Measurements from ENCODE around the gene RBFOX2.
"Not testable (repeated sequence)": the region's sequence is repeated elsewhere in the genome, so short reads cannot be mapped to it uniquely, and the experiment has no call there.

Gene RBFOX2

DNA sequence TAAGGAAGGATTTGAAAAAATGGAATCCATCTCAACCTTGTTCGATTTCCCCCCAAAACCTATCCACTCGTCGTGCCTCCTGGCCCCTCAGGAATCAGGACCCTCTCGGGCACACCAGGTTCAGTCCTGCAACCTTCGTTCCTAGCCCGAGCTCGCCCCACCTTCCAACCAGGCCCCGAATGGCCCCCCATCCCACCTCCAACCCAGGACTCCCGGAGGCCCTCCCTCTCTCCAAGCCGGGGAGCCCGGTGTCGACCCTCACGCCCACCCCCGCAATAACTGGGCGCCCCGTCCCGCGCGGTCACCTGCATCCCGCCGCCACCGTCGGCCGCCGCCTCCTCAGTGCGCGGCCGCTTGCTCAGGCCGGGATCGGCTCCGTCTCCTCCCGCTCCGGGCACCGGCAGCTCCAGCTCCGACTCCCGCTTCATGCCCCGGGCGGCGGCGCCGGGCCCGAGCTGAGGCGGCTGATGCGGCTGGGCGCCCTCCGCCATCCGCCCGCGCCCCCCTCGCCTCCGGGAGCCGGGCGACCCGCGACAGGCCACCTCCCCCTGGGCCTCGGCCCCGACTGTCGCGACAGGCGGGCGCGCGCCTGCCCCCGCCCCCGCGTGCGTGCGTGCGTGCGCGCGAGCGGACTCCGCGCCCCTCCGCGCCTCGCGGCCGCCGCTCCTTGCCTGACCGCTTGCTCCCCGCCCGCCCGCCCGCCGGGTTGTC lies 534 bp downstream of the RBFOX2 start:
- peak in 1 of 2 donors; percentile 26 for DNase-seq (ENCODE audit: low read depth in 2 of 2)
- peak overlapping the region; percentile 83 to 92 for H3K4me3 ChIP-seq (replicated peaks in 1 of 2; ENCODE audit: low read depth in 2 of 2, low read length in 2 of 2)
- TF ChIP-seq, protein P1, sequence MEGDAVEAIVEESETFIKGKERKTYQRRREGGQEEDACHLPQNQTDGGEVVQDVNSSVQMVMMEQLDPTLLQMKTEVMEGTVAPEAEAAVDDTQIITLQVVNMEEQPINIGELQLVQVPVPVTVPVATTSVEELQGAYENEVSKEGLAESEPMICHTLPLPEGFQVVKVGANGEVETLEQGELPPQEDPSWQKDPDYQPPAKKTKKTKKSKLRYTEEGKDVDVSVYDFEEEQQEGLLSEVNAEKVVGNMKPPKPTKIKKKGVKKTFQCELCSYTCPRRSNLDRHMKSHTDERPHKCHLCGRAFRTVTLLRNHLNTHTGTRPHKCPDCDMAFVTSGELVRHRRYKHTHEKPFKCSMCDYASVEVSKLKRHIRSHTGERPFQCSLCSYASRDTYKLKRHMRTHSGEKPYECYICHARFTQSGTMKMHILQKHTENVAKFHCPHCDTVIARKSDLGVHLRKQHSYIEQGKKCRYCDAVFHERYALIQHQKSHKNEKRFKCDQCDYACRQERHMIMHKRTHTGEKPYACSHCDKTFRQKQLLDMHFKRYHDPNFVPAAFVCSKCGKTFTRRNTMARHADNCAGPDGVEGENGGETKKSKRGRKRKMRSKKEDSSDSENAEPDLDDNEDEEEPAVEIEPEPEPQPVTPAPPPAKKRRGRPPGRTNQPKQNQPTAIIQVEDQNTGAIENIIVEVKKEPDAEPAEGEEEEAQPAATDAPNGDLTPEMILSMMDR (IDR thresholded peaks at IDR 0.05; ENCODE audit: low read depth, low read length), result no peak

- H3K4me3 ChIP-seq (replicated peaks in 1 of 2; ENCODE audit: low read depth in 2 of 2, low read length in 2 of 2), result peak overlapping the region; percentile 83 to 92
- DNase-seq (ENCODE audit: low read depth in 2 of 2), result peak; percentile 18 to 21
Observed at GRCh38 chr22:36027579-36027934, 1.1 kb downstream of the RBFOX2 start.

DNA sequence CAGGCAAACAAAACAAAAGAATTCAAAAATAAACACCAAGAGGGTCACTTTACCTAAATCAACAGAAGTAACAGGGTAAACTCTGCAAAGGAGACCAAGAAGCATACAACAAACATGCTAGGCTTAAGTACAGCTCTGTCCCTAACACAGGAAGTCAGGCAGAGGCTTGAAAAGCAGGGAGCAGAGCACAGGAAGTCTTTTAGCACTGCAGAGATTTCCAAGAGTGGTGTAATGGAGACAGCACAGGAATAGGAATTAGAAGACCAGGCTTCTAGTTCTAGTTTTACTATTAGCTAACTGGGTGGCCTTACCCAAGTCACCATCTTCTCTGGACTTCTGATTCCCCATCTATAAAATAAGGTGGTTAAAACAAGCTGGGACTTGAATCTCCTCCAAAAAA lies 1.9 kb downstream of the RBFOX2 start:
- TF ChIP-seq, protein P1 (IDR thresholded peaks at IDR 0.05; ENCODE audit: low read depth, low read length), result no peak
- DNase-seq (ENCODE audit: low read depth in 2 of 2), result peak; percentile 38 to 65
- H3K4me3 ChIP-seq (replicated peaks in 1 of 2; ENCODE audit: low read depth in 2 of 2, low read length in 2 of 2), result peak overlapping the region; percentile 83 to 92

More at GRCh38 chr22:36027579-36027934, 1.1 kb downstream of the RBFOX2 start:
- TF ChIP-seq, protein P1 (IDR thresholded peaks at IDR 0.05; ENCODE audit: low read depth, low read length), result no peak

GRCh38 chr22:36022697-36023096 lies 5.9 kb downstream of the RBFOX2 start:
- no peak for DNase-seq (ENCODE audit: low read depth in 2 of 2)
- TF ChIP-seq, protein P1 (IDR thresholded peaks at IDR 0.05; ENCODE audit: low read depth, low read length), result no peak
- no peak overlapping the region for H3K4me3 ChIP-seq (replicated peaks in 1 of 2; ENCODE audit: low read depth in 2 of 2, low read length in 2 of 2)

- no peak overlapping the region for H3K4me3 ChIP-seq (replicated peaks in 1 of 2; ENCODE audit: low read depth in 2 of 2, low read length in 2 of 2)
- DNase-seq (ENCODE audit: low read depth in 2 of 2), result peak; percentile 49 to 59
- TF ChIP-seq, protein P1 (IDR thresholded peaks at IDR 0.05; ENCODE audit: low read depth, low read length), result no peak
Observed at GRCh38 chr22:36022162-36022561, 6.5 kb downstream of the RBFOX2 start.

GRCh38 chr22:36021606-36022153 lies 6.9 kb downstream of the RBFOX2 start:
- TF ChIP-seq, protein P1 (IDR thresholded peaks at IDR 0.05; ENCODE audit: low read depth, low read length), result no peak
- DNase-seq (ENCODE audit: low read depth in 2 of 2), result no peak
- no peak overlapping the region for H3K4me3 ChIP-seq (replicated peaks in 1 of 2; ENCODE audit: low read depth in 2 of 2, low read length in 2 of 2)

DNA sequence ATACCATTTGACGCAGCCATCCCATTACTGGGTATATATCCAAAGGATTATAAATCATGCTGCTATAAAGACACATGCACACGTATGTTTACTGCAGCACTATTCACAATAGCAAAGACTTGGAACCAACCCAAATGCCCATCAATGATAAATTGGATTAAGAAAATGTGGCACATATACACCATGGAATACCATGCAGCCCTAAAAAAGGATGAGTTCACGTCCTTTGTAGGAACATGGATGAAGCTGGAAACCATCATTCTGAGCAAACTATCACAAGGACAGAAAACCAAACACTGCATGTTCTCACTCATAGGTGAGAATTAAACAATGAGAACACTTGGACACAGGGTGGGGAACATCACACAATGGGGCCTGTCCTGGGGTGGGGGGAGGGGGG lies 7.8 kb downstream of the RBFOX2 start:
- H3K4me3 ChIP-seq (replicated peaks in 1 of 2; ENCODE audit: low read depth in 2 of 2, low read length in 2 of 2); DNase-seq (ENCODE audit: low read depth in 2 of 2): not testable (repeated sequence)
